H54 (cell line): ENCODE data around the gene ZCCHC7.

Experiments used
- DNase-seq: peaks from one replicate; pipeline ENCODE4 v3.0.0; 2011; ENCODE audit warnings: low spot score, mixed read lengths; ENCODE audit not compliant: insufficient read length
- FAIRE-seq: peaks from 3 replicates; lab custom pipeline; 2011; peaks lifted over from hg19 to GRCh38; lab: Jason Lieb, UNC
- POLR2A ChIP-seq: IDR thresholded peaks from 2 replicates; pipeline ENCODE4 v1.6.1; 2011; ENCODE audit warnings: low read depth, mild to moderate bottlenecking, low read length

Gene ZCCHC7

DNA sequence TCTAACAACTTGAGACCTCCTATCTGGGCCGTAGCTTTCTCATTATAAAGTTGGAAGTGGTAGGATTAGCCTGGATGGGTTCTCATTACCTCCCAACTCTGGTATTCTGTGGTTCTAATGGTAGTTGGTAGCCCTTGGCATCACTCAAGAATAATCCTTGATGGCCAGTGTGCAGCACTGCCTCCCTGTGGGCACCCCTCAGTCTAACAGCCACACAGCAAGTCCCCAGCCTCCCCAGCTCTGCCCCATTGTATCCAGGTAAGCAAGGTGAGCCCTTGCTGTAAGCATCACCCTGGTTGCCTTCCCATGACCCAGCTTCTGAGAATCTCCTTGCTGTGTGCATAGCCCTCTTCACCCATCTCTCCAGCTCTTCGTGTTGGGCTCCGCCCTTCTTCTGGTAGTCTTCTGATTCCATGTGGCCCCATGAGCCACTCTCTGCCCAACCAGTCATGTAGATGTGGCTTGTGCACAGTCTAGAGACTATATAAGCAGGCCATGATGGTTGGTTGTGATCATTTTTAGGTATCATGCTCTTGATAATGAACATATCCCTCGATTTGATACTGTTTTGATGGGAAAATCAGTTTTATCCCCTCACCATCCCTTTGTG lies 244.5 kb downstream of the ZCCHC7 start:
- DNase-seq (no peak), FAIRE-seq (no peak)
- no peak for TF ChIP-seq POLR2A

DNA sequence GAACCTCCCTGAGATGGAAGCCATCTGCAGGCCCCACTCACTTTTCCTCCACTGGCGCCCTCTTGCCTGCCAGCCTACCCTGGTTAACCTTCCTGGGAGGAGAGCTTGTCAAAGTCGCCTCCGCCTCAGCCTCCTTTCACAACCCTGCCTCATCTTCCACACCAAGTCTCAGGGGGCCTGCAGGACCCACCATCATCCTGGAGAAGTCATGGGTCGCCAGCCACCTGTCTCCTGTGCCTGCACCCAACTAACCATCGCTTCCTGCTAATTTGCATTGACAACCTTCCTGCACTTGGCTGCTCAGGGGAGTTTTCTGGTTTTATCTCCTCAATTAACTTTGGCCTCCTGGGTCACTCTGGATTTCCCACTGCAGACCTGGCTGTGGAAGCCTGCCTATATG lies 249.3 kb downstream of the ZCCHC7 start:
- TF ChIP-seq POLR2A = no peak
- DNase-seq = no peak
- FAIRE-seq = no peak

DNA sequence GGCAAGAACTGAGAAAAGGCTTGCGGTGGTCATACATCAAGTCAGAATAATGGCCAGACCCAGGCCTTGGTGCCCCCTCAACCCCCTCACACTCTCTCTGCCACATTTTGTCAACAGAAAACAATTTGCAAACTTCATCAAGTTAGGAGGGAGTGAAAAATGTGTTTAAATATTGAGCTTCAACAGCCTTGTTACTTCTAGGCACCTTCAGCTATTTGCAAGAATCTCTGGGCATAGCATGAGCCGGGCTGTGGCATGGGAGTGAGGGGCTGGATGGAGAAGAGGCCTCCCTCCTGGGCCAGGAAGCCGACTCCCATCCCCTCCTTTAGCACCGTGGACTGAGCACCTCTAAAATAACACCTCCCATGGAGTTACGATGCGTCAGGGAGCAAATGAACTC lies 249.9 kb downstream of the ZCCHC7 start:
- DNase-seq = no peak
- no peak for FAIRE-seq
- TF ChIP-seq POLR2A = no peak

DNA sequence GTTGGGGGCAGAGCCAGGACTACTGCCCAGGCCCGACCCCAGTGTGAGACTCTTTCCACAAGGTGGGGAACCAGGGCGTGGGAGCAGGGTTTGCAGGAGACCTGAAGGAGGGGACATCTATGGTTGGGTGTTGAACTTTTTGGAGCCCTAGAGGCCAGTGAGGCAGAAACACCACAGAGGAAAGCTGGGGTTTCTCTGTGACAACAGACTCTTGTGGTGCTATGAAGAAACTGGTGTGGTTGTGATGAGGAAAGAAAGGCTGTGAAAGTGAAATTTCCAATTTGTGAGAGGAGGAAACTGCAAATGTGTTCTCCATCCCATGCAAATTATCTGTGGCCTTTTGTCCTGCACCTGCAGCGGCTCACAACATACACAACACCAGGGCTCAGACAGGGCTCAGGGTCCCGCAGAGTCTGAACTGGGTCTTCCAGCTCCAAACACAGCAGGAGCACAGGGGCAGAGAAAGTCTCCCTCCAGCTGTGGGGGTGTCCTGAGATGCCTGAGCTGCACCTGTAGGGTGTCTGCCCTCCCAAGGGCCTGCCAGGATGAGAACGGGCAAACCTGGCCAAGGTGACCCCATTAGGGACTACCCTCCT lies 250.7 kb downstream of the ZCCHC7 start:
- no peak for DNase-seq
- no peak for TF ChIP-seq POLR2A

DNA sequence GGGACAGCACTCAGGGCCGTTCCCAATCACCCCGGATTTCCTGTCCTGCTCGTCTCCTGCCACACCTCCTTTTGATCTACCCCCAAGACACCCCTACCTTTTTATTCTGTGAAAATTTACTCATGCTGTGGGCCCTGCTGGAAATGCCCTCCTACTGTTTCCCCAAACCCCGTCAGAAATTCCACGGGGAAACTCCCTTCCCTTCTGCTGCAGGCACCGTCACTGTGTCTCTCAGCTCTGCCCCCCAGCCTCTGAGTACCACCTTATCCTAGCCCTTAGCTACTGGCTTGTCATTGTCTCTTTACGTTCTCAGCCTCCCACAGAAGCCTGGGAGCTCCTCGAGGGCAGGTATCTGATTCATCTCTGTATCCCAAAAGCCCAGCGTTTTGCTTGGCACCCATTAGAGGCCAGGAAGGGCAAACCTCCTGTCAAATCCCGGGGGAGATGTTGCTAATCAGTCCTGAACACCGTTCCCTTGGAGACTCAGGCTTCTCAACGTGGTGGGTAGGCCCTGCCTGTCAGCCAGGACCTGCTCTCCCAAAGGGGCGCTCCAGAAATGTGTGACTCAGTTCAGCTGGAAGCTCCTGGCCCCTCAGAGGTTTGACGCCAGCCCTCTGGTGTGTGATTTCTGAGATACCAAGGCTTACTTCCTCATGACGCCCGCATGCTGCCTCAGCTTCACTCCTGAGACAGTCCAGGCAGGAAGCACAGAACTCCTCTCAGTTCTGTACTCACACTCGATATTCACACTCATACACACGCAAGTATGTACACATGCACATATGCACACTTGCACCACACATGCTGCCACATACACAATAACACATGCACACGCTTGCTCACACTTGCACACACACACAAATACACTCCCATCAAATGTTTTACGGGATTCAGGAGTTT lies 251.4 kb downstream of the ZCCHC7 start:
- TF ChIP-seq POLR2A = no peak
- FAIRE-seq (no peak), DNase-seq (no peak)

More for the DNA sequence above, 250.7 kb downstream of the ZCCHC7 start:
- no peak for FAIRE-seq

DNA sequence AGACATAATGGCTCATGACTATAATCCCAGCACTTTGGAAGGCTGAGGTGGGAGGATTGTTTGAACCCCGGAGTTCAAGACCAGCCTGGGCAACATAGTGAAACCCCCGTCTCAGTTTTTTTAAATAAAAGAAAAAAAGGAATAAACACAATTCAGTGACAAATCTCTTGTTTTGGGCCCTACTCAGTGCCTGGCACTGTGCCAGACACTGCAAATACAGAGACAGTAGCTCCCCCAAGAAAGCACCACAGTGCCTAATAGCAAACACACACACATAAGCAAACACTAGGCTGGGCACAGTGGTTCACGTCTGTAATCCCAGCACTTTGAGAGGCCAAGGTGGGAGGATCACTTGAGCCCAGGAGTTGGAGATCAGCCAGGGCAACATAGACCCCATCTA lies 252.5 kb downstream of the ZCCHC7 start:
- DNase-seq (no peak), FAIRE-seq (no peak)
- no peak for TF ChIP-seq POLR2A

DNA sequence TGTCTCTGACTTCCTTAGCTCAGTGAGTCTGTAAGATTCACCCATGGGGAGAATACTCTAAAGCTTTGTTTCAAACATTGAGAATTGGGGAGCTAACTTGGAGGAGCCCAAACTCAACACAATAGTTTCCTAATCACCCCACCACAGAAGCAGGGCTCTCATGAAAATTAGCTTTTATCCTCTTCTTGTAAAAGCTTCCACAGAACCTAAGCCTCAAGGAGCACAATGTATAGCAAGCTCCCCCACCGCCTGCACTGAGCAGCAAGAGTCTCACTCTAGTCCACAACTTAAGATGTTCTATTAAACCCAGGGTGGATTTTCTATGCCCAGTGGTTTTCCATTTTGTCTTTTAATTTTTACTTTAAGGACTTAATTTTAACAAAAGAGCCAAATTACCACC lies 253.2 kb downstream of the ZCCHC7 start:
- FAIRE-seq (no peak), DNase-seq (no peak)
- TF ChIP-seq POLR2A = no peak

DNA sequence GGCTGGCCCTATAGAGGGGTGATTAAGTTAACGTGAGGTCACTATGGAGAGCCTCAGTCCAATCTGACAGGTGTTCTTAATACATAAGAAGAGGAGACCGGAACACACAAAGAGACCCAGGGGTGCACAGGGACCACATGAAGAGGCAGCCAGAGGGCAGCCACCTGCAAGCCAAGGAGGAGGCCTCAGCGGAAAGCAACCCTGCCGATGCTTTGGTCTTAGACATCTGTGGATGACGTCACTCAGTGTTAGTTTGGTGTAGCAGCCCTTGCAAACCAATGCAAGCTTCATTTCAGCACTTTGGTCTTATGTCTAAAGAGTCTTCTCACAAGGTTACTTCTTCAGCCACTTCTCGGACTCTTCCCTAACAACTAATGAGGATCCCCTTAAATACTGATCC lies 254.5 kb downstream of the ZCCHC7 start:
- DNase-seq (no peak), FAIRE-seq (no peak)
- TF ChIP-seq POLR2A = no peak

DNA sequence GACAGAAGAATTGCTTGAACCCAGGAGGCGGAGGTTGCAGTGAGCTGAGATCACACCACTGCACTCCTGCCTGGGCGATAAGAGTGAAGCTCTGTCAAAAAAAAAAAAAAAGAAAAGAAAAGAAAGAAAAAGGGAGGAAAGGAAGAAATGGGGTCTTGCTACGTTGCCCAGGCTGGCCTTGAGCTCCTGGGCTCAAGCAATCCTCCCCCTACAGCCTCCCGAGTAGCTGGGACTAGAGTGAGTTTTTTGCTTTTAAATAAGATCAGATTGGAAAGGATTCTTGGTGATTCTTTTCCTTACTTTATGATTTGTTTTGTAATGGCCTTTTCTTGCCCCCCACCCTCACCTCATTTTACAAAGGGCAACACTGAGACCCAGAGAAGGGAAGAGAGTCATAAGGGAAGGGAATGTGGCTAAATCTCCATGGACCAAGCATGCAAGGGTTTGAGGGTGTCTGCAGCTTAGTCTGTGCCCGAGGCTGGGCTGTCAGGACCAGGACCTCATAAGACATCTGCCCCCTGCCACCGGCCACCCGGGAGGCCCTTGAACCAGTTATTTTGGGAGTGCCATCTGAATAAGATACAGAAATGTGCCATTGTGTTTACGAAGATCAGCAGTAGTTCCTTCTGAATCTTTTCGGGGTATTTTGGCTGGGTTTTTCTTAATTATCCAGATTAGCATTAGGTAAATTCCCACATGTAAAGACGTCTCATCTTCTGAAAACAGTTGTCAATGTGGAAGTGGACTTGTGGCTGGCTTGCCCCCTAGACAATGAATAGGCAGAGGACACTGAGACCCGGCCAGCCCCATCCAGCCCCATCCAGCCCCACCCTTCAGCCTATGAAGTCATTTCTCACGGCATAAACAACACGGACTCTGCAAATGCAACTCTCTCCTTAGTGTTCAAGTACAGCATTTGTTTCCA lies 257.6 kb downstream of the ZCCHC7 start:
- FAIRE-seq = no peak
- no peak for DNase-seq
- no peak for TF ChIP-seq POLR2A

DNA sequence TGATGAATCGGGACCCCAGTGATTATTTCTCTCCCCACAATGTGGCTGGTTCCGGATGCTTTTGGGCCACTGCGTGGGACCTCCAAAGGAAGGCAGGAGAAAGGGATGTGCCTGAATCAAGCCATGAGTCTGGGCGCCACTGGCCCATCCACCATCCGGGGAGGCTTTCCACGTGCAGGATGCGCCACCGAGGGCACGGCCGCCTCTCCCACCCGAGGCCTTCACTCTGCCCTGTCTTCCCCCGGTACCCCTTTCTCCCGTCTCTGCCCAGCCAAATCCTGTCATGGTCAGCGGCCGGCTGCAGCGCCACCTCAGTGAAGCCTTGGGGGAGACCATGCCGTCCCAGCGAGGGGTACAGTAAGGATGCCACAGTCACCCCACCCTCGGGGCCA lies 258.2 kb downstream of the ZCCHC7 start:
- FAIRE-seq = no peak
- DNase-seq = no peak
- no peak for TF ChIP-seq POLR2A

DNA sequence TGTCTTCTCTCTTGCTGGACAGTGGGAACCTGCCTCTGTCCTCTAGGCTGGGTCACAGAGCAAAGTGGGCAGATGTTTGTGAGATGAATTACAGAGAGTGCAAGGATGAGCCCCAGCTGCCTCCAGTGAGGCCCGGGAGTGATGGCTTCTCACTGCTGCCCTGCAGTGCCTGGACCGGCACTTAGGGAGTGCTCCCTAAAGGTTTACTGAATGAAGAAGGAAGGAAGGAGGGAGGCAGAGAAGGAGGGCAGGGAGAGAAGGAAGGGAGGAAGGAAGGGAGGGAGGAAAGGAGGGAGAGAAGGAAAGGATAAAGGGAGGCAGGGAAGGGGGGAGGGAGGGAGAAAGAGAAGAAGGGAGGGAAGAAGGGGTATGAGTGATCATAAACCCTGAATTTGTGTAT lies 259.5 kb downstream of the ZCCHC7 start:
- no peak for DNase-seq
- TF ChIP-seq POLR2A = no peak
- FAIRE-seq = no peak

DNA sequence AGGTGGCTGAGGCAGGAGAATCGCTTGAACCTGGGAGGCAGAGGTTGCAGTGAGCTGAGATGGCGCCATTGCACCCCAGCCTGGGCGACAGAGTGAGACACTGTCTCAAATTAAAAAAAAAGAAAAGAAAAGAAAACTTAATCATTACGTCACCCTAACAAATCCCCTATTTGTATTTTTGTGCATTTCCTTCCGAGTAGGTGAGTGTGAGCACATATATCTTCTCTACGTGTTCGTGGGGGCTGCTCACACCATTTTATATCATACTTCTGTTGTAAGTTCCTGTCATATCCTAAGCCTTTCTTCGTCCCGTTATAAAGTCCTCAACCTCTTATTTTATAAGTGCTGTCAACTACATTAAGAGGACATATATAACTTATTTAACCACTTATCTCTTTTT lies 260.2 kb downstream of the ZCCHC7 start:
- FAIRE-seq (no peak), DNase-seq (no peak)
- no peak for TF ChIP-seq POLR2A

DNA sequence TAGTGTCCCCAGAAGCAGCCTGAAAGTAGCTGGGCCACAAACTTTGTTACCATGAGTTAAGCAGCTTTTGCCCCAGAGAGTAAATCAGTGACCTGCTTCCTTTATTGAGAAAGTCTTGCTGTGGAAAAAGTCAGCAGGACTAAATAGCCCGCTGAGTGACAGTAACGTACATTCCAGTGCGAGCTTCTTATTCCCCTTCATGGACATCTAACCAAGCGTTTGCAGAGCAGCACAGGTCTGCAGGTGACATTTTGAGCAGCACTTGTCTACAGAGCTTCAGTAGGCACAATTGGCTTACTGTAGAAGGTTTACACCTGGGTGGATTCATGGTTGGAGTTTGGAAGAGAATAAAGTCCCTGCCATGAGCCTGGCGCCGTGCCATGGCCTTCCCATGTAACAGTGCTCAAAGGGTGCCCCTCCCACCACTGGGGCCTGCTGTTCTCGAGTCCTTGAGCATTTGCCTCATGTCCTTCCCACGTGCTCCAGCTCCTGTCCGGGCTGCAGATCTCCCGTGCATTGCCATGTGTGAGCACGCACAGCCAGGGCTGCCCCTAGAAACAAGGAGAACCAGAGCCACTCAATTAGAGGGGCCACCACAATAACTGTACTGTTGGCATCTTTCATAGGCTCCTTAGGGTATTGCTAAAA lies 260.8 kb downstream of the ZCCHC7 start:
- TF ChIP-seq POLR2A = no peak
- DNase-seq = no peak
- FAIRE-seq = no peak
